Thyroid gland (tissue), 4 donors: ENCODE measurements around the gene AHI1.

Experiments
- CTCF ChIP-seq, 6 experiments: fragments of 200-600 bp in 3 of 6; fragments of 450-650 bp in 3 of 6; sonication (generic) in 3 of 6; IDR thresholded peaks; one replicate each; pipeline ENCODE4 v1.5.1; 2016 to 2019; ENCODE audit warnings: antibody characterized with exemption in 6 of 6, mild to moderate bottlenecking in 2 of 6, inconsistent platforms in 1 of 6, moderate library complexity in 1 of 6
- POLR2A ChIP-seq, 2 donors: fragments of 450-650 bp; IDR thresholded peaks; one replicate each; pipeline ENCODE4 v1.6.1; 2017; ENCODE audit warnings: antibody characterized with exemption in 2 of 2, mild to moderate bottlenecking in 2 of 2, moderate library complexity in 1 of 2

DNA sequence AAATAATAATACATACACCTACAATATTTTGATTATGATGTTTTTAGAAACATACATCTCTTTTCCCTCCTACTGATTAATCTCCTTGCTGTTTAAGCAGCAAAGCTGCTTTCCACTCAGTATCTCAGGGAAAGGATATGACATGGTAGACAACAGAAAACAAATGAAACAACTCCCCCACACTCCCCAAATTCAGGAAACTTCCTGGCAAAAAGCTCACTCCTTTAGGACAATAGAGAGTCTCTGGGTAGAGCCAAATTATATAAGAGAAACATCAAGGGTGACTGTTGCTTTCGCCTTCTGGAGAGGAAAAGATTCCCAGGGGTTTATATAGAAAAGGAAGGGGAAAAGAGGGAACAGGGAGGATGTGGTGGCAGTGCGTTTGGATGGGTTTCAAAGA, 48.7 kb upstream of the AHI1 start:
- TF ChIP-seq POLR2A (IDR thresholded peaks at IDR 0.05) (no peak), CTCF (IDR thresholded peaks at IDR 0.05) (no peak)
